ENCODE results near the gene TIGAR. TPM values are rescaled to one million over a fixed set of nuclear protein-coding genes. Genes with fewer than 3 reads are reported as not detected.

TIGAR gene
- total RNA-seq, 1 experiment from 2014 or later, result 4.6 TPM

DNA sequence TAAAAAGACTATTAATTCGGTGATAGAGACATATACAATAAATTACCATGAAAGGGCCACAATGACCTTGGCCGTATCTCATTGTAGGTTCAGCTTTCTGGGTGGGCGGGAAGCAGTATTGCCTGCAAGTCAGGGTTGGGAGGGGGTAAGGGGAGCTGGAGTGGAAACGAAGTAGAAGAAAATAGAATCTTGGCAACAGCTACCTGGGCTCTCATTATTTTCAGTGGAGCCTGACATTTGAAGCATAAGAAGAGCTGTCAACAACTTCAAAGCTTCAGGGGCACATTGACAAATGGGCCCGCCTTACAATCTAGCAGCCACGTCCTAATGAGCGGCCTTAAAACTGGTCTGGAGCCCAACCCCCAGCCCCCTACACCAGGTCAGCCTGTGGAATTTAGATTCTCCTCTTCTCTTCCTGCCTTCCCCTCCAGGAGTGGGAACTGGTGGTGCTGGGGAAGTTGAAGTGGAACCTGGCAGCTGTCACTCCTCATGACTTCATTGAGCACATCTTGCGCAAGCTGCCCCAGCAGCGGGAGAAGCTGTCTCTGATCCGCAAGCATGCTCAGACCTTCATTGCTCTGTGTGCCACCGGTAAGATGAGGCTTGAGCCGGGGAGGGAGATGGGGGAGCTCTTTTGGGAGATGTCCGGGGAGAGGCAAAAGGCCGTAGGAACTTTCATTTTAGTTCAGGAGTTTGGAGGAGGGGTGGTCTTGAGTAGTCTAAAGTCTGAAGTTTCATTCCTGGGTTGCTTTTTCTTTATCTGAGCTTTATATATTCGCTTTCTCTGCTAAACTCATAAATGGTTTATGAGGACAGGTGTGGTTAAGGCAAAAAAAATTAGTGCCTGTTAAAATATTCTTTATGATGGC, 42.5 kb upstream of the TIGAR start:
- Histone ChIP-seq H3K36me3 (ENCODE audit: low read depth, low read length) (no peaks in the 10 kb centered on the region), H3K4me3 (ENCODE audit: low read length) (no peak overlapping the region), H4K20me1 (ENCODE audit: low read length) (no peaks in the 10 kb centered on the region), H3F3A (ENCODE audit: low read length, unreplicated experiment) (no peaks in the 10 kb centered on the region), H3K9me3 (ENCODE audit: low read length) (no peaks in the 10 kb centered on the region), H3K27ac (ENCODE audit: low read length) (no peak overlapping the region), H3K4me2 (ENCODE audit: low read length) (no peak overlapping the region), H3K9ac (ENCODE audit: low read length) (no peak overlapping the region), H3K4me1 (ENCODE audit: insufficient read depth, low read length) (no peaks in the 10 kb centered on the region), H3K27me3 (ENCODE audit: low read length) (peaks cover 63% of the 10 kb centered on the region), H3K79me2 (ENCODE audit: low read length) (no peaks in the 10 kb centered on the region), H3K9me2 (replicated peaks; ENCODE audit: low read length) (no peaks in the 10 kb centered on the region), H2AFZ (ENCODE audit: low read length) (no peak overlapping the region)
- no peak for DNase-seq
- ChIA-PET POLR2A (ENCODE audit: unreplicated experiment) (no interaction called here), CTCF (interaction anchor here (0.5 kb wide), 1 partner anchor 172 kb away, joined by 5 read pairs; no protein-coding TSS in a partner anchor)
- intact Hi-C loops (cut with micrococcal nuclease), result no loop called here
- no peak for TF ChIP-seq EZH2 (IDR thresholded peaks at IDR 0.05; ENCODE audit: low read length, unreplicated experiment)
- no TSS peak for BruUV-seq (replicated peaks)
- no peak for ATAC-seq

DNA sequence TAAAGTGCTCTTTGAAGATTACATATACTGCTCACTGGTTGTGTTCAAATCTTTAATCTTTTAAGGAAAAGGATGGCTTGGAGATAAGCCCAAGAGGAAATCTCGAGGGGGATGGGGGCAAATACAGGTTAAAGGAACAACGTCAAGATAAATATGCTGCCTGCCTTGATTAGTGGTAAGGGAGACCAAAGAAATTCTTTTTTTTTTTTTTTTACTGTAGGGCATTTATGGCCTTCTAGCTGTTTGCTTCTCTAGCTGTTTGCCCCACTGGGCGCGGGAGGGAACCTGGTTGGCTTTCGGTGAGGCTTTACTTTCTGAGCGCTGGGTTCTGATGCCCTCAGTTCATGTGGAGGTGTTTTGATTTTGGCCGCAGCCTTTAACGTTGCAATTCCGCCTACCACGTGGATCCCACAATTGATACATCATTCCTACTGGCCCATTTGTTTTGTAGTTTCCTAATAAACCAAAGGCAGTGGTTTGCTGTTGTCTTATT, 41.8 kb upstream of the TIGAR start:
- H3K4me3 ChIP-seq (ENCODE audit: low read length), result no peak overlapping the region
- intact Hi-C loops (cut with micrococcal nuclease), result no loop called here
- H3K79me2 ChIP-seq (ENCODE audit: low read length), result no peaks in the 10 kb centered on the region
- no peaks in the 10 kb centered on the region for H4K20me1 ChIP-seq (ENCODE audit: low read length)
- no peaks in the 10 kb centered on the region for H3K4me1 ChIP-seq (ENCODE audit: insufficient read depth, low read length)
- BruUV-seq (replicated peaks), result no TSS peak
- no peaks in the 10 kb centered on the region for H3K9me3 ChIP-seq (ENCODE audit: low read length)
- H3F3A ChIP-seq (ENCODE audit: low read length, unreplicated experiment), result no peaks in the 10 kb centered on the region
- H3K9ac ChIP-seq (ENCODE audit: low read length), result no peak overlapping the region
- no peak for DNase-seq
- TF ChIP-seq EZH2phosphoT487 (IDR thresholded peaks at IDR 0.05; ENCODE audit: borderline replicate concordance, low read length), result no peak
- TF ChIP-seq, protein P1, sequence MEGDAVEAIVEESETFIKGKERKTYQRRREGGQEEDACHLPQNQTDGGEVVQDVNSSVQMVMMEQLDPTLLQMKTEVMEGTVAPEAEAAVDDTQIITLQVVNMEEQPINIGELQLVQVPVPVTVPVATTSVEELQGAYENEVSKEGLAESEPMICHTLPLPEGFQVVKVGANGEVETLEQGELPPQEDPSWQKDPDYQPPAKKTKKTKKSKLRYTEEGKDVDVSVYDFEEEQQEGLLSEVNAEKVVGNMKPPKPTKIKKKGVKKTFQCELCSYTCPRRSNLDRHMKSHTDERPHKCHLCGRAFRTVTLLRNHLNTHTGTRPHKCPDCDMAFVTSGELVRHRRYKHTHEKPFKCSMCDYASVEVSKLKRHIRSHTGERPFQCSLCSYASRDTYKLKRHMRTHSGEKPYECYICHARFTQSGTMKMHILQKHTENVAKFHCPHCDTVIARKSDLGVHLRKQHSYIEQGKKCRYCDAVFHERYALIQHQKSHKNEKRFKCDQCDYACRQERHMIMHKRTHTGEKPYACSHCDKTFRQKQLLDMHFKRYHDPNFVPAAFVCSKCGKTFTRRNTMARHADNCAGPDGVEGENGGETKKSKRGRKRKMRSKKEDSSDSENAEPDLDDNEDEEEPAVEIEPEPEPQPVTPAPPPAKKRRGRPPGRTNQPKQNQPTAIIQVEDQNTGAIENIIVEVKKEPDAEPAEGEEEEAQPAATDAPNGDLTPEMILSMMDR (conservative IDR thresholded peaks at IDR 0.05; ENCODE audit: low read depth, low read length), result no peak
- TF ChIP-seq EZH2 (IDR thresholded peaks at IDR 0.05; ENCODE audit: low read length, unreplicated experiment), result no peak
- CTCF ChIA-PET, result no interaction called here
- H3K9me2 ChIP-seq (replicated peaks; ENCODE audit: low read length), result no peaks in the 10 kb centered on the region
- no peak overlapping the region for H2AFZ ChIP-seq (ENCODE audit: low read length)
- H3K27ac ChIP-seq (ENCODE audit: low read length), result no peak overlapping the region
- ATAC-seq, result no peak
- peaks cover 63% of the 10 kb centered on the region for H3K27me3 ChIP-seq (ENCODE audit: low read length)
- POLR2A ChIA-PET (ENCODE audit: unreplicated experiment), result no interaction called here
- H3K4me2 ChIP-seq (ENCODE audit: low read length), result no peak overlapping the region
- no peaks in the 10 kb centered on the region for H3K36me3 ChIP-seq (ENCODE audit: low read depth, low read length)

DNA sequence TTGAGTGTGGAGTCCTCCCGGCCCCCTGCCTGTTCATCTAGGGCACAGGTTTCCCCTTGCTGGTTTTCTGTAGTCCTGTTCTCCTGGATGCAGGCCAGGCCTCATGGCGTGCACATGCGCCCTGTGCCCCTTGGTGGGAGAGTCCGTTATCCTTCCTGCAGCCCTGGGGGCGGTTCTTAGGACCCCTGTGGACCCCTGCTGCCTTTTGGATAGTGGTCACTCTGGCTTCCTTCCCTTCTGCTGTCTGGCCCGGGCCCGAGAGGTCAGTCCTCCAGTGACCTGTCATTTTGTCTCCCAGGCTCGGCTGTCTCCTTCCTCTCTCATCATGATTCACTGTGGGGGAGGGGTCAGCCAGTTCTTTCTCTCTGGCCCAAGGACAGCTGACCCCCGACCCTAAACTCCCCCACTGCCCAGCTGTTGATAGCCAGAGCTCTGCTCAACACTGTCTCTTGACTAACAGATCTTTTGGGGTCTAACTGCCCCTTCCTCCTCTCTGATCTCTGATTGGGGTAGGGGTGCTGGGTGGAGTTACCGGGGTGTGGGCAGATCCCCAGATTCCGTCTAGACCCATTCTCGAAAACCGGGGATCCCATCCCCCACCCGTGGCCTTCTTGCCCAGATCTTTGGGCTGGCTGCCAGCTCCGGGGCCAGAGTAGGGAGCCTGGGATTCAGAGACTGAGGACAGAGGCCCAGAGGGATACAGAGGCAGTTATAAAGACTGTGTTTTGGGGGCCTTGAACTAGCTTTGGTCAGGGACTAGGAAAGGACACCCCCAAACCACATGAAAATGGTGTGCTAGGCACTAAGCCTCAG, 40.5 kb upstream of the TIGAR start:
- H3K36me3 ChIP-seq (ENCODE audit: low read depth, low read length), result no peaks in the 10 kb centered on the region
- no peaks in the 10 kb centered on the region for H3K79me2 ChIP-seq (ENCODE audit: low read length)
- no peak overlapping the region for H2AFZ ChIP-seq (ENCODE audit: low read length)
- DNase-seq (no peak), ATAC-seq (no peak)
- H3F3A ChIP-seq (ENCODE audit: low read length, unreplicated experiment), result no peaks in the 10 kb centered on the region
- H3K9ac ChIP-seq (ENCODE audit: low read length), result no peak overlapping the region
- no TSS peak for BruUV-seq (replicated peaks)
- H3K27ac ChIP-seq (ENCODE audit: low read length), result no peak overlapping the region
- CTCF ChIA-PET, result no interaction called here
- POLR2A ChIA-PET (ENCODE audit: unreplicated experiment), result no interaction called here
- no peaks in the 10 kb centered on the region for H3K4me1 ChIP-seq (ENCODE audit: insufficient read depth, low read length)
- no peaks in the 10 kb centered on the region for H4K20me1 ChIP-seq (ENCODE audit: low read length)
- H3K4me2 ChIP-seq (ENCODE audit: low read length), result no peak overlapping the region
- no peaks in the 10 kb centered on the region for H3K9me3 ChIP-seq (ENCODE audit: low read length)
- H3K4me3 ChIP-seq (ENCODE audit: low read length), result no peak overlapping the region
- H3K27me3 ChIP-seq (ENCODE audit: low read length), result peaks cover 52% of the 10 kb centered on the region
- intact Hi-C loops (cut with micrococcal nuclease), result no loop called here
- no peaks in the 10 kb centered on the region for H3K9me2 ChIP-seq (replicated peaks; ENCODE audit: low read length)
- TF ChIP-seq EZH2phosphoT487 (IDR thresholded peaks at IDR 0.05; ENCODE audit: borderline replicate concordance, low read length) (no peak), EZH2 (IDR thresholded peaks at IDR 0.05; ENCODE audit: low read length, unreplicated experiment) (no peak)
- TF ChIP-seq, protein P1 (conservative IDR thresholded peaks at IDR 0.05; ENCODE audit: low read depth, low read length), result no peak

All from PC-3 (cell line).